LHCN-M2 (cell line): ENCODE measurements around the gene ACTL7A. TPM values are rescaled to one million over a fixed set of nuclear protein-coding genes. Genes with fewer than 3 reads are reported as not detected.
"Not testable (repeated sequence)": the region's sequence is repeated elsewhere in the genome, so short reads cannot be mapped to it uniquely, and the experiment has no call there.

Experiments
- DNase-seq: peaks from one replicate; pipeline ENCODE4 v3.0.0-alpha.2; 2012; ENCODE audit warnings: low read depth
- total RNA-seq: library from RNA; depleted of rRNA; stranded (reverse); fragments of >200 nt; gene quantifications from 2 replicates; pipeline ENCODE4 v1.2.3, GENCODE V29; 2014

ACTL7A gene
- total RNA-seq, 1 experiment from 2014 or later = not detected

GRCh38 chr9:108877524-108877923 lies 15.5 kb downstream of the ACTL7A start:
- no peak for DNase-seq

GRCh38 chr9:108880738-108881316 lies 18.8 kb downstream of the ACTL7A start:
- DNase-seq = no peak

- DNase-seq = no peak
Measured at GRCh38 chr9:108882052-108882888, 20.2 kb downstream of the ACTL7A start.

- DNase-seq = no peak
Measured at GRCh38 chr9:108883085-108883484, 21.0 kb downstream of the ACTL7A start.

GRCh38 chr9:108884701-108885100 lies 22.6 kb downstream of the ACTL7A start:
- DNase-seq = no peak

GRCh38 chr9:108885643-108886348 lies 23.7 kb downstream of the ACTL7A start:
- peak; percentile 63 for DNase-seq

GRCh38 chr9:108886594-108887271 lies 24.7 kb downstream of the ACTL7A start:
- DNase-seq = not testable (repeated sequence)

GRCh38 chr9:108889649-108890067 lies 27.6 kb downstream of the ACTL7A start:
- DNase-seq = peak; percentile 43

- no peak for DNase-seq
Measured at GRCh38 chr9:108894225-108894997, 32.3 kb downstream of the ACTL7A start.

- DNase-seq = no peak
Measured at GRCh38 chr9:108897324-108898096, 35.4 kb downstream of the ACTL7A start.

- DNase-seq = not testable (repeated sequence)
Measured at GRCh38 chr9:108899023-108899695, 37.1 kb downstream of the ACTL7A start.

GRCh38 chr9:108900176-108900575 lies 38.1 kb downstream of the ACTL7A start:
- DNase-seq = no peak

- peak; percentile 6 for DNase-seq
Measured at GRCh38 chr9:108903420-108904103, 41.5 kb downstream of the ACTL7A start.

GRCh38 chr9:108904161-108904560 lies 42.1 kb downstream of the ACTL7A start:
- DNase-seq = no peak

- no peak for DNase-seq
Measured at GRCh38 chr9:108905494-108905893, 43.4 kb downstream of the ACTL7A start.

GRCh38 chr9:108910402-108910801 lies 48.3 kb downstream of the ACTL7A start:
- no peak for DNase-seq

GRCh38 chr9:108910914-108911313 lies 48.8 kb downstream of the ACTL7A start:
- no peak for DNase-seq

- DNase-seq = no peak
Measured at GRCh38 chr9:108911820-108912219, 49.8 kb downstream of the ACTL7A start.
